ENCODE data around the gene FOXG1. TPM values are rescaled to one million over a fixed set of nuclear protein-coding genes. Genes with fewer than 3 reads are reported as not detected.
A peak's percentile ranks its signal among the peaks of the same experiment; 100 is the strongest.

The FOXG1 gene
- polyA plus RNA-seq, 1 donor (not counting 4 experiments of a cell fraction or from before 2014, with no cell fraction given), result not detected

- no peaks in the 10 kb centered on the region for H3K9me3 ChIP-seq (ENCODE audit: control insufficient read depth, low read depth, low read length)
- dilution Hi-C loops (cut with MboI; ENCODE audit: extremely low pct_ligation_motif_present, low sequenced_read_pairs), result no loop called here
- no peaks in the 10 kb centered on the region for H4K20me1 ChIP-seq (ENCODE audit: control insufficient read depth, extremely low read depth, insufficient read depth, low read length)
- no peak overlapping the region for H3K4me2 ChIP-seq (ENCODE audit: control insufficient read depth, extremely low read depth, insufficient read depth, low read depth, low read length)
- DNase-seq (ENCODE audit: low read depth, low spot score) (no peak), FAIRE-seq (no peak)
- H3K9ac ChIP-seq (ENCODE audit: control insufficient read depth, extremely low read depth, insufficient read depth, low read length), result no peak overlapping the region
- no peak overlapping the region for H3K4me3 ChIP-seq (ENCODE audit: control insufficient read depth in 2 of 3, extremely low read depth in 1 of 3, insufficient read depth in 2 of 3, low read depth in 1 of 3, low read length in 3 of 3)
- no peak for TF ChIP-seq EZH2 (IDR thresholded peaks at IDR 0.05; ENCODE audit: low read length)
- no peak for TF ChIP-seq CTCF (optimal IDR thresholded peaks at IDR 0.05 in 1 of 3, IDR thresholded peaks at IDR 0.05 in 1 of 3, conservative IDR thresholded peaks at IDR 0.05 in 1 of 3; ENCODE audit: extremely low read depth in 1 of 3, insufficient read depth in 2 of 3, low read length in 3 of 3)
- no peak overlapping the region for H3K27ac ChIP-seq (ENCODE audit: control insufficient read depth, insufficient read depth, low read length)
- H2AFZ ChIP-seq (ENCODE audit: control insufficient read depth, low read length), result no peak overlapping the region
- H3K27me3 ChIP-seq (ENCODE audit: control insufficient read depth, extremely low read depth, insufficient read depth, low read length), result peaks cover 71% of the 10 kb centered on the region
- no peaks in the 10 kb centered on the region for H3K79me2 ChIP-seq (ENCODE audit: control insufficient read depth, insufficient read depth, low read length)
- H3K36me3 ChIP-seq (ENCODE audit: control insufficient read depth in 2 of 2, extremely low read depth in 1 of 2, insufficient read depth in 2 of 2, low read length in 2 of 2), result no peaks in the 10 kb centered on the region
- H3K4me1 ChIP-seq (ENCODE audit: control insufficient read depth, extremely low read depth, insufficient read depth, low read length), result no peaks in the 10 kb centered on the region
- no peaks in the 10 kb centered on the region for H3K9me1 ChIP-seq (ENCODE audit: control insufficient read depth, extremely low read depth, insufficient read depth, low read length)
Observed at GRCh38 chr14:28777471-28778137, 11.0 kb downstream of the FOXG1 start.

- Histone ChIP-seq H3K9ac (ENCODE audit: control insufficient read depth, extremely low read depth, insufficient read depth, low read length) (no peak overlapping the region), H3K36me3 (ENCODE audit: control insufficient read depth in 2 of 2, extremely low read depth in 1 of 2, insufficient read depth in 2 of 2, low read length in 2 of 2) (no peaks in the 10 kb centered on the region), H3K27me3 (ENCODE audit: control insufficient read depth, extremely low read depth, insufficient read depth, low read length) (peaks cover 64% of the 10 kb centered on the region), H3K27ac (ENCODE audit: control insufficient read depth, insufficient read depth, low read length) (no peak overlapping the region), H3K79me2 (ENCODE audit: control insufficient read depth, insufficient read depth, low read length) (no peaks in the 10 kb centered on the region), H4K20me1 (ENCODE audit: control insufficient read depth, extremely low read depth, insufficient read depth, low read length) (no peaks in the 10 kb centered on the region), H3K4me3 (ENCODE audit: control insufficient read depth in 2 of 3, extremely low read depth in 1 of 3, insufficient read depth in 2 of 3, low read depth in 1 of 3, low read length in 3 of 3) (no peak overlapping the region), H3K9me3 (ENCODE audit: control insufficient read depth, low read depth, low read length) (no peaks in the 10 kb centered on the region), H3K9me1 (ENCODE audit: control insufficient read depth, extremely low read depth, insufficient read depth, low read length) (no peaks in the 10 kb centered on the region), H2AFZ (ENCODE audit: control insufficient read depth, low read length) (no peak overlapping the region), H3K4me1 (ENCODE audit: control insufficient read depth, extremely low read depth, insufficient read depth, low read length) (no peaks in the 10 kb centered on the region), H3K4me2 (ENCODE audit: control insufficient read depth, extremely low read depth, insufficient read depth, low read depth, low read length) (no peak overlapping the region)
- FAIRE-seq (no peak), DNase-seq (ENCODE audit: low read depth, low spot score) (no peak)
- TF ChIP-seq CTCF (optimal IDR thresholded peaks at IDR 0.05 in 1 of 3, IDR thresholded peaks at IDR 0.05 in 1 of 3, conservative IDR thresholded peaks at IDR 0.05 in 1 of 3; ENCODE audit: extremely low read depth in 1 of 3, insufficient read depth in 2 of 3, low read length in 3 of 3), result no peak
- TF ChIP-seq EZH2 (IDR thresholded peaks at IDR 0.05; ENCODE audit: low read length), result peak; percentile 68
- dilution Hi-C loops (cut with MboI; ENCODE audit: extremely low pct_ligation_motif_present, low sequenced_read_pairs), result no loop called here
Observed at GRCh38 chr14:28778138-28779117, 11.8 kb downstream of the FOXG1 start.
